Measurements from ENCODE around the gene TTN.

GRCh38 chr2:178756343-178756742 lies 50.9 kb downstream of the TTN start:
- TF ChIP-seq POLR2A (IDR thresholded peaks at IDR 0.05; ENCODE audit: low read length) (no peak), GATA1 (IDR thresholded peaks at IDR 0.05; ENCODE audit: low read depth, low read length) (no peak)

Measured in erythroblast (primary cell).